ENCODE measurements around the gene MTFR1L. TPM values are rescaled to one million over a fixed set of nuclear protein-coding genes. Genes with fewer than 3 reads are reported as not detected.

MTFR1L gene
- total RNA-seq, 1 experiment from 2014 or later = 32.5 TPM

- Histone ChIP-seq H2BK5ac (ENCODE audit: insufficient read length, low read length) (no peak overlapping the region), H3K27me3 (ENCODE audit: insufficient read depth, low read length) (no peaks in the 10 kb centered on the region), H3K18ac (ENCODE audit: insufficient read length, low read depth, low read length) (no peak overlapping the region), H2AK5ac (ENCODE audit: insufficient read length, low read length) (no peak overlapping the region), H2AFZ (ENCODE audit: low read length) (no peak overlapping the region), H2BK120ac (ENCODE audit: low read depth, low read length, poor library complexity, severe bottlenecking) (no peak overlapping the region), H4K91ac (ENCODE audit: insufficient read length, low read depth, low read length) (no peak overlapping the region), H3K23me2 (ENCODE audit: insufficient read length, low read depth, low read length, poor library complexity, severe bottlenecking) (peaks cover 7% of the 10 kb centered on the region), H3K4ac (ENCODE audit: low read depth, low read length) (no peak overlapping the region), H3K4me1 (ENCODE audit: insufficient read depth, low read length) (peaks cover 2% of the 10 kb centered on the region; the same call in 1 of the 2 replicates), H3K14ac (ENCODE audit: insufficient read depth, low read length) (no peak overlapping the region), H3T11ph (ENCODE audit: low read length) (no peak overlapping the region), H3K4me2 (ENCODE audit: insufficient read depth, insufficient read length, low read length) (peak overlapping the region; percentile 13), H2BK15ac (ENCODE audit: low read depth, low read length) (no peak overlapping the region), H3K27ac (ENCODE audit: insufficient read length, low read depth, low read length) (no peak overlapping the region), H4K5ac (ENCODE audit: insufficient read length, low read depth, low read length) (no peak overlapping the region), H3K79me1 (ENCODE audit: insufficient read depth, low read depth, low read length, poor library complexity, severe bottlenecking) (no peaks in the 10 kb centered on the region), H3K23ac (ENCODE audit: insufficient read length, low read depth, low read length) (no peak overlapping the region), H4K8ac (replicated peaks; ENCODE audit: insufficient read length, low read depth, low read length) (no peak overlapping the region), H2BK12ac (ENCODE audit: insufficient read length, low read depth, low read length) (no peak overlapping the region), H3K9me3 (ENCODE audit: control insufficient read depth, low read depth, low read length) (no peaks in the 10 kb centered on the region), H3K56ac (ENCODE audit: insufficient read length, low read depth, low read length) (no peak overlapping the region), H4K20me1 (ENCODE audit: control insufficient read depth, insufficient read depth, insufficient read length) (no peaks in the 10 kb centered on the region), H3K9ac (ENCODE audit: extremely low read depth, insufficient read length, low read length) (no peak overlapping the region), H3K79me2 (ENCODE audit: insufficient read depth, low read length) (no peaks in the 10 kb centered on the region), H2BK20ac (ENCODE audit: low read depth, low read length, poor library complexity, severe bottlenecking) (no peak overlapping the region)
- Mint-ChIP-seq H3K36me3 (ENCODE audit: insufficient read depth in 1 of 3, low read depth in 3 of 3) (no peaks in the 10 kb centered on the region), H3K4me3 (no peak overlapping the region), H3K4me1 (peaks cover 28 to 39% of the 10 kb centered on the region in 2 experiments), H3K9me3 (no peaks in the 10 kb centered on the region), H3K27me3 (ENCODE audit: low read depth) (peaks cover 5% of the 10 kb centered on the region), H3K27ac (no peak overlapping the region; a peak in 1 of 7 replicates)
- DNase-seq = no peak
- WGBS (ENCODE audit: extremely low coverage, insufficient read length, low lambda C conversion rate) = no CpG with 5 or more reads among the region's 5 CpGs
- TF ChIP-seq, protein P1, sequence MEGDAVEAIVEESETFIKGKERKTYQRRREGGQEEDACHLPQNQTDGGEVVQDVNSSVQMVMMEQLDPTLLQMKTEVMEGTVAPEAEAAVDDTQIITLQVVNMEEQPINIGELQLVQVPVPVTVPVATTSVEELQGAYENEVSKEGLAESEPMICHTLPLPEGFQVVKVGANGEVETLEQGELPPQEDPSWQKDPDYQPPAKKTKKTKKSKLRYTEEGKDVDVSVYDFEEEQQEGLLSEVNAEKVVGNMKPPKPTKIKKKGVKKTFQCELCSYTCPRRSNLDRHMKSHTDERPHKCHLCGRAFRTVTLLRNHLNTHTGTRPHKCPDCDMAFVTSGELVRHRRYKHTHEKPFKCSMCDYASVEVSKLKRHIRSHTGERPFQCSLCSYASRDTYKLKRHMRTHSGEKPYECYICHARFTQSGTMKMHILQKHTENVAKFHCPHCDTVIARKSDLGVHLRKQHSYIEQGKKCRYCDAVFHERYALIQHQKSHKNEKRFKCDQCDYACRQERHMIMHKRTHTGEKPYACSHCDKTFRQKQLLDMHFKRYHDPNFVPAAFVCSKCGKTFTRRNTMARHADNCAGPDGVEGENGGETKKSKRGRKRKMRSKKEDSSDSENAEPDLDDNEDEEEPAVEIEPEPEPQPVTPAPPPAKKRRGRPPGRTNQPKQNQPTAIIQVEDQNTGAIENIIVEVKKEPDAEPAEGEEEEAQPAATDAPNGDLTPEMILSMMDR (conservative IDR thresholded peaks at IDR 0.05) = no peak
These were observed 51.4 kb downstream of the MTFR1L start for GRCh38 chr1:25871086-25871703.
